Activated T-helper 1 cell treated with anti-CD3 and anti-CD28 coated beads, Interleukin-12 subunit alpha, Interleukin-12 subunit beta, Interleukin-2, Interleukin-4 antibody, amounts not matched to agents 30 ng/mL and 10 ng/mL and 1 ng/mL, durations not matched to agents 14 hours and 24 hours and 36 hours (primary cell): ENCODE measurements around the gene H2AZ1. TPM values are rescaled to one million over a fixed set of nuclear protein-coding genes. Genes with fewer than 3 reads are reported as not detected.

Source experiments
- DNase-seq: peaks from one replicate; pipeline ENCODE4 v3.0.0; 2021; ENCODE audit warnings: low spot score
- H3K27ac Mint-ChIP-seq: one replicate; pipeline ENCODE4 v1.8.0; 2021; ENCODE audit warnings: mild to moderate bottlenecking, mixed read lengths
- H3K27me3 Mint-ChIP-seq: one replicate; pipeline ENCODE4 v1.8.0; 2022; ENCODE audit warnings: mild to moderate bottlenecking, moderate library complexity, mixed read lengths; ENCODE audit not compliant: insufficient read depth
- H3K36me3 Mint-ChIP-seq: one replicate; pipeline ENCODE4 v1.8.0; 2021; ENCODE audit warnings: low read depth, mixed read lengths
- H3K4me1 Mint-ChIP-seq: one replicate; pipeline ENCODE4 v1.8.0; 2021; ENCODE audit warnings: low read depth, mixed read lengths
- H3K4me3 Mint-ChIP-seq: one replicate; pipeline ENCODE4 v1.8.0; 2021; ENCODE audit warnings: mild to moderate bottlenecking, moderate library complexity, mixed read lengths
- H3K9me3 Mint-ChIP-seq: one replicate; pipeline ENCODE4 v1.8.0; 2021; ENCODE audit warnings: mixed read lengths
- intact Hi-C: fragments of 100-400 bp; cut with micrococcal nuclease; formaldehyde crosslinking; loops from one replicate; pipeline ENCODE4 v1.15.1; 2024
- total RNA-seq: library from RNA; stranded (reverse); gene quantifications from 2 replicates; pipeline ENCODE4 v1.2.3, GENCODE V29; 2022

Gene H2AZ1
- total RNA-seq, 1 donor from 2014 or later, result 447 TPM

DNA sequence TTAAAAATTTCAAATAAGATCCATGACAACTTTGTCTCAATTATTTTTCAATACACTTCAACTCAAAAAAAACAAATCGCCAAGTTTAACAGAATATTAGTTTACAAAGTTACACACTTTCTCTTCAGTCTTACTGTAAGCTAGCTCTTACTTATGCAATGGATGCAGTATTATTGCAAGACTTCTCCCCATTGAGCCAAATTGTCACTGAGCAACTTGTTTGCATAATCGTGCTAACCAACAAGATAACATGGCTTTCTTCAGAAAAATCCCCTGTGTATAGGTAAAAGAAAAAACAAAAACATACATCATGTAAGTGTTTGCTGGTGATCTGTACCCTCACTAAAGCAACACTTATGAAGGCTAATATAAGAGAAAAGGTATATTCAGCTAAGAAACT lies 22.5 kb downstream of the H2AZ1 start:
- Mint-ChIP-seq H3K4me1 (peaks cover 28% of the 10 kb centered on the region), H3K36me3 (peaks cover 38% of the 10 kb centered on the region), H3K9me3 (no peaks in the 10 kb centered on the region), H3K4me3 (no peak overlapping the region), H3K27me3 (no peaks in the 10 kb centered on the region), H3K27ac (no peak overlapping the region)
- no peak for DNase-seq
- intact Hi-C loops, result loop anchor here (2.0 kb wide), 1 partner anchor 13 kb away; no protein-coding TSS in a partner anchor

DNA sequence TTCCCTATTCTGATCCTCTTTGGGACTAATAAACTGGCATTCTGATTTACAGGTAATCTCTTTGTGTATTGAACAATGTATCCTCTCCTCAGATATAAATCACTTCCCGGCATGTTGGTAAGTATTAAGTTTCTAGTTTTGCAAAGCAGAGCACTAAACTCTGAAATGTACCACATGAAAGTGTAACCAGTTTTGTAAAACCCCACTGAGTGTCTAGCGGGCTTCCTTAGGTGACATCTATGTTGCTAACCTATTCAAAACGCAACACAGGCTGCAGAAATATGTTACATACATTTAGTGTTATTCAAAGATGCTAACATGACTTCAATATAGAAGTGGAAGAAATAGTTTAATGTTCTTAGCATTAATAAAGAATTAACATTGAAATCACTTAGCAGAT lies 28.9 kb downstream of the H2AZ1 start:
- peaks cover 42% of the 10 kb centered on the region for H3K36me3 Mint-ChIP-seq
- no peaks in the 10 kb centered on the region for H3K27me3 Mint-ChIP-seq
- H3K27ac Mint-ChIP-seq, result no peak overlapping the region
- peak; percentile 9 for DNase-seq
- peak overlapping the region; percentile 1 for H3K4me3 Mint-ChIP-seq
- H3K4me1 Mint-ChIP-seq, result peaks cover 16% of the 10 kb centered on the region
- intact Hi-C loops, result no loop called here
- H3K9me3 Mint-ChIP-seq, result peaks cover 11% of the 10 kb centered on the region

GRCh38 chr4:99918656-99919055 lies 31.4 kb downstream of the H2AZ1 start:
- intact Hi-C loops, result no loop called here

GRCh38 chr4:99917575-99917974 lies 32.5 kb downstream of the H2AZ1 start:
- Mint-ChIP-seq H3K4me1 (peaks cover 16% of the 10 kb centered on the region), H3K36me3 (peaks cover 53% of the 10 kb centered on the region), H3K9me3 (peaks cover 11% of the 10 kb centered on the region), H3K27ac (no peak overlapping the region), H3K4me3 (no peak overlapping the region), H3K27me3 (no peaks in the 10 kb centered on the region)
- no peak for DNase-seq
- intact Hi-C loops, result no loop called here

More at GRCh38 chr4:99918656-99919055, 31.4 kb downstream of the H2AZ1 start:
- Mint-ChIP-seq H3K36me3 (peaks cover 50% of the 10 kb centered on the region), H3K4me3 (no peak overlapping the region), H3K9me3 (peaks cover 11% of the 10 kb centered on the region), H3K4me1 (peaks cover 16% of the 10 kb centered on the region), H3K27ac (no peak overlapping the region), H3K27me3 (no peaks in the 10 kb centered on the region)
- DNase-seq, result no peak

GRCh38 chr4:99915449-99915848 lies 34.6 kb downstream of the H2AZ1 start:
- H3K27ac Mint-ChIP-seq, result peak overlapping the region; percentile 8
- DNase-seq, result no peak
- H3K4me3 Mint-ChIP-seq, result no peak overlapping the region
- no peaks in the 10 kb centered on the region for H3K27me3 Mint-ChIP-seq
- peaks cover 11% of the 10 kb centered on the region for H3K9me3 Mint-ChIP-seq
- intact Hi-C loops, result no loop called here
- H3K4me1 Mint-ChIP-seq, result peaks cover 6% of the 10 kb centered on the region
- peaks cover 50% of the 10 kb centered on the region for H3K36me3 Mint-ChIP-seq

Other genes starting within 250 kb of the H2AZ1 start
- 38.8 and 40.2 TPM in 2 replicates for gene DAPP1, start 133.4 kb downstream of the H2AZ1 start, total RNA-seq
- 28.6 and 29.7 TPM in 2 replicates for gene LAMTOR3, start 55.8 kb downstream of the H2AZ1 start, total RNA-seq
- gene DNAJB14, start 3.7 kb downstream of the H2AZ1 start, total RNA-seq, result 52.4 and 61.0 TPM in 2 replicates
- 0.34 and 0.76 TPM in 2 replicates for gene DDIT4L, start 240.2 kb upstream of the H2AZ1 start, total RNA-seq